Measurements from ENCODE around the gene THRB.

THRB gene

GRCh38 chr3:24388159-24388558 is 106.5 kb downstream of the THRB start:
- no peak overlapping the region for H3K4me3 ChIP-seq (ENCODE audit: low read length)
- TF ChIP-seq CTCF (IDR thresholded peaks at IDR 0.05; ENCODE audit: insufficient read depth, low read depth, low read length, missing control alignments) = no peak
- no peak for DNase-seq (ENCODE audit: low read depth)

- DNase-seq (ENCODE audit: low read depth) = peak; percentile 75
- H3K4me3 ChIP-seq (ENCODE audit: low read length) = no peak overlapping the region
- no peak for TF ChIP-seq CTCF (IDR thresholded peaks at IDR 0.05; ENCODE audit: insufficient read depth, low read depth, low read length, missing control alignments)
These were observed 107.2 kb downstream of the THRB start for GRCh38 chr3:24387493-24387892.

- TF ChIP-seq CTCF (IDR thresholded peaks at IDR 0.05; ENCODE audit: insufficient read depth, low read depth, low read length, missing control alignments) = no peak
- no peak overlapping the region for H3K4me3 ChIP-seq (ENCODE audit: low read length)
- DNase-seq (ENCODE audit: low read depth) = peak; percentile 82
These were observed 107.7 kb downstream of the THRB start for GRCh38 chr3:24387000-24387399.

GRCh38 chr3:24386458-24386857 is 108.2 kb downstream of the THRB start:
- no peak for TF ChIP-seq CTCF (IDR thresholded peaks at IDR 0.05; ENCODE audit: insufficient read depth, low read depth, low read length, missing control alignments)
- DNase-seq (ENCODE audit: low read depth) = no peak
- H3K4me3 ChIP-seq (ENCODE audit: low read length) = no peak overlapping the region

GRCh38 chr3:24385012-24385615 is 109.5 kb downstream of the THRB start:
- DNase-seq (ENCODE audit: low read depth) = no peak
- no peak overlapping the region for H3K4me3 ChIP-seq (ENCODE audit: low read length)
- no peak for TF ChIP-seq CTCF (IDR thresholded peaks at IDR 0.05; ENCODE audit: insufficient read depth, low read depth, low read length, missing control alignments)

- no peak for DNase-seq (ENCODE audit: low read depth)
- no peak overlapping the region for H3K4me3 ChIP-seq (ENCODE audit: low read length)
- TF ChIP-seq CTCF (IDR thresholded peaks at IDR 0.05; ENCODE audit: insufficient read depth, low read depth, low read length, missing control alignments) = no peak
These were observed 112.0 kb downstream of the THRB start for GRCh38 chr3:24382647-24383046.

GRCh38 chr3:24379936-24380335 is 114.7 kb downstream of the THRB start:
- no peak for TF ChIP-seq CTCF (IDR thresholded peaks at IDR 0.05; ENCODE audit: insufficient read depth, low read depth, low read length, missing control alignments)
- H3K4me3 ChIP-seq (ENCODE audit: low read length) = no peak overlapping the region
- DNase-seq (ENCODE audit: low read depth) = peak; percentile 79
